Smooth muscle cell (in vitro differentiated cells): Measurements from ENCODE around the gene CAMK2G. TPM values are rescaled to one million over a fixed set of nuclear protein-coding genes. Genes with fewer than 3 reads are reported as not detected.
A peak's percentile ranks its signal among the peaks of the same experiment; 100 is the strongest.

Experiments used
- DNase-seq: peaks from one replicate; lab custom pipeline; 2025; ENCODE audit not compliant: unreplicated experiment; lab: John Stamatoyannopoulos, UW
- H2AFZ ChIP-seq: fragments of 200-600 bp; sonication (generic); 2 replicates; pipeline ENCODE4 v1.6.0; 2016; ENCODE audit warnings: antibody characterized with exemption, low read depth, mild to moderate bottlenecking
- H3F3A ChIP-seq: fragments of 200-600 bp; sonication (generic); 2 replicates; pipeline ENCODE4 v1.6.0; 2017; ENCODE audit warnings: antibody characterized with exemption, low read depth
- H3K27ac ChIP-seq: fragments of 200-600 bp; sonication (generic); 2 replicates; pipeline ENCODE4 v1.5.1; 2016; ENCODE audit warnings: low read depth, mild to moderate bottlenecking
- H3K27me3 ChIP-seq: fragments of 200-600 bp; sonication (generic); 2 replicates; pipeline ENCODE4 v1.6.1; 2016; ENCODE audit warnings: low read depth, mild to moderate bottlenecking
- H3K36me3 ChIP-seq: fragments of 200-600 bp; sonication (generic); 2 replicates; pipeline ENCODE4 v1.5.1; 2016; ENCODE audit warnings: low read depth
- H3K4me1 ChIP-seq: fragments of 200-600 bp; sonication (generic); 2 replicates; pipeline ENCODE4 v1.5.1; 2016; ENCODE audit warnings: low read depth
- H3K4me2 ChIP-seq: fragments of 200-600 bp; sonication (generic); 2 replicates; pipeline ENCODE4 v1.6.0; 2016; ENCODE audit warnings: mild to moderate bottlenecking
- H3K4me3 ChIP-seq: fragments of 200-600 bp; sonication (generic); 2 replicates; pipeline ENCODE4 v1.5.1; 2016; ENCODE audit warnings: mild to moderate bottlenecking
- H3K79me2 ChIP-seq: fragments of 200-600 bp; sonication (generic); 2 replicates; pipeline ENCODE4 v1.6.0; 2016; ENCODE audit warnings: low read depth, mild to moderate bottlenecking
- H3K9ac ChIP-seq: fragments of 200-600 bp; sonication (generic); 2 replicates; pipeline ENCODE4 v1.6.0; 2016; ENCODE audit warnings: low read depth
- H3K9me3 ChIP-seq: fragments of 200-600 bp; sonication (generic); replicated peaks from 2 replicates; pipeline ENCODE4 v1.5.1; 2016; ENCODE audit warnings: low read depth
- H4K20me1 ChIP-seq: fragments of 200-600 bp; sonication (generic); 2 replicates; pipeline ENCODE4 v1.6.0; 2016; ENCODE audit warnings: low read depth
- WGBS: methylation state at CpG from one replicate; pipeline ENCODE4 v1.1.7; 2016; ENCODE audit warnings: low lambda C conversion rate; 5-methylcytosine and 5-hydroxymethylcytosine counted together
- polyA plus RNA-seq: library from polyadenylated mRNA; unstranded; fragments of >200 nt; fragmentation: Nextera tagmentation; extraction: Ambion mirVana; gene quantifications from 2 replicates; pipeline ENCODE4 v1.2.1, GENCODE V29; 2016
- total RNA-seq: library from RNA; depleted of rRNA; stranded (reverse); fragments of >200 nt; gene quantifications from 2 replicates; pipeline ENCODE4 v1.2.3, GENCODE V29; 2014
- TF ChIP-seq, protein P1 (sequence below): fragments of 200-600 bp; sonication (generic); IDR thresholded peaks from 2 replicates; pipeline ENCODE4 v1.5.1; 2017; ENCODE audit warnings: borderline replicate concordance, mild to moderate bottlenecking, antibody characterized with exemption; ENCODE audit not compliant: insufficient read depth, poor library complexity, severe bottlenecking

Gene CAMK2G
- total and polyA plus RNA-seq, 2 experiments from 2014 or later, result 2.2 to 10.8 TPM

- H3F3A ChIP-seq, result peaks cover 22% of the 10 kb centered on the region
- H3K9me3 ChIP-seq, result no peaks in the 10 kb centered on the region
- 3% methylated on average over 34 of the region's 74 CpGs for WGBS
- no peaks in the 10 kb centered on the region for H3K79me2 ChIP-seq
- H4K20me1 ChIP-seq, result no peaks in the 10 kb centered on the region
- H3K27ac ChIP-seq, result no peak within 1 kb of the TSS
- peak within 1 kb of the TSS; percentile 99 for H3K4me2 ChIP-seq
- no peak for DNase-seq
- TF ChIP-seq, protein P1, sequence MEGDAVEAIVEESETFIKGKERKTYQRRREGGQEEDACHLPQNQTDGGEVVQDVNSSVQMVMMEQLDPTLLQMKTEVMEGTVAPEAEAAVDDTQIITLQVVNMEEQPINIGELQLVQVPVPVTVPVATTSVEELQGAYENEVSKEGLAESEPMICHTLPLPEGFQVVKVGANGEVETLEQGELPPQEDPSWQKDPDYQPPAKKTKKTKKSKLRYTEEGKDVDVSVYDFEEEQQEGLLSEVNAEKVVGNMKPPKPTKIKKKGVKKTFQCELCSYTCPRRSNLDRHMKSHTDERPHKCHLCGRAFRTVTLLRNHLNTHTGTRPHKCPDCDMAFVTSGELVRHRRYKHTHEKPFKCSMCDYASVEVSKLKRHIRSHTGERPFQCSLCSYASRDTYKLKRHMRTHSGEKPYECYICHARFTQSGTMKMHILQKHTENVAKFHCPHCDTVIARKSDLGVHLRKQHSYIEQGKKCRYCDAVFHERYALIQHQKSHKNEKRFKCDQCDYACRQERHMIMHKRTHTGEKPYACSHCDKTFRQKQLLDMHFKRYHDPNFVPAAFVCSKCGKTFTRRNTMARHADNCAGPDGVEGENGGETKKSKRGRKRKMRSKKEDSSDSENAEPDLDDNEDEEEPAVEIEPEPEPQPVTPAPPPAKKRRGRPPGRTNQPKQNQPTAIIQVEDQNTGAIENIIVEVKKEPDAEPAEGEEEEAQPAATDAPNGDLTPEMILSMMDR, result no peak
- peak within 1 kb of the TSS; percentile 42 for H3K9ac ChIP-seq
- peak within 1 kb of the TSS; percentile 60 for H3K4me3 ChIP-seq
- H3K27me3 ChIP-seq, result no peaks in the 10 kb centered on the region
- peak within 1 kb of the TSS; percentile 85 for H2AFZ ChIP-seq
- no peaks in the 10 kb centered on the region for H3K36me3 ChIP-seq
- H3K4me1 ChIP-seq, result peaks cover 27% of the 10 kb centered on the region
Measured at GRCh38 chr10:73910764-73911552, 36.6 kb upstream of the CAMK2G start, which contains the start of gene PLAU. Gene PLAU (plus strand): TSS chr10:73911132. CDS start chr10:73911556, 424 bp downstream.

DNA sequence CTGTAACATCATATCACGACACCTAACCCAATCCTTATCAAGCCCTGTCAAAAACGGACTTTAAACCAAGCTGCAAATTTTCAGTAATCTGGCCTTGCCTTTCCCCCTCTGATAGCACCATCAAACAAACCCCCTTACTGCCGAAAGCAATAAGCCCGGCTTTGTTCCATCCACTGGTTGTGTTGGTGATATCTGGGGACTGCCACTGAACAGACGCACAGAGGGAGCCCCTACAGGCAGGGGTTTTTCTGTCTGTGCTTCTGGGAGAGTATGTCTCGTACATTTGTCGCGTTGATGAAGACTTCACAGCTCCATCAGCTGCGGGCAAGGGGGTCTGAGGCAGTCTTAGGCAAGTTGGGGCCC lies 36.0 kb upstream of the CAMK2G start:
- no peaks in the 10 kb centered on the region for H3K79me2 ChIP-seq
- H3K4me3 ChIP-seq, result peak overlapping the region; percentile 60
- H2AFZ ChIP-seq, result peak overlapping the region; percentile 85
- peaks cover 22% of the 10 kb centered on the region for H3F3A ChIP-seq
- 17% methylated on average over 9 of the region's 9 CpGs for WGBS
- H3K4me2 ChIP-seq, result peak overlapping the region; percentile 99
- H4K20me1 ChIP-seq, result no peaks in the 10 kb centered on the region
- no peak overlapping the region for H3K9ac ChIP-seq
- no peak overlapping the region for H3K27ac ChIP-seq
- no peaks in the 10 kb centered on the region for H3K9me3 ChIP-seq
- no peaks in the 10 kb centered on the region for H3K27me3 ChIP-seq
- H3K36me3 ChIP-seq, result no peaks in the 10 kb centered on the region
- peaks cover 28% of the 10 kb centered on the region for H3K4me1 ChIP-seq
- no peak for DNase-seq
- TF ChIP-seq, protein P1, result no peak

DNA sequence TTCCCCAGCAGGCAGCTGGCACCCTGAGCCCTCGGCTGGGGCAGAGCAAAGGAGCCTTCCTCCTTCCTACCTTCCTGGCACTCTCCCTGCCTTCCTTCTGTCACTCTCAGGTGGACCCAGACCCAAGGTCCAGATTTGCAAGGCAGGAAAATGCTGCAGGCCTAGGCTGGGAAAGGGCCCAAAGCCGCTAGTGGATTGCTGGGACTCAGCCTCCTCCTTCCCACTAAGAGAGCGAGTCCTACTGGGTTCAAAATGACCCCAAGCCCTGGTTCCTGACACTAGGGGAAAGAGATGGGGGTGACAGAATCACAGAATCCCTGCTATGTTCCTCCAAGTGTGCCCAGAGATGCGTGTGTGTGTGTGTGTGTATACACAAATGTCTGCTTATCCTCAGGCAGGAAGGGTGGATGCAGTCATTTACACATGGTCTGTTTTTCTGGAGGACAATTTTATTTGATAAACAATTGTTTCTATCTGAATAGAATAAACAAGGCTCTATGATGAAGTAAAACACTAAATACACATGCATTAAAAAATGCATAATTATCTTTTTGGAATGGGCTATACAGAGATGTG lies 35.3 kb upstream of the CAMK2G start:
- Histone ChIP-seq H3K27me3 (no peaks in the 10 kb centered on the region), H3K4me2 (no peak overlapping the region), H3K4me3 (no peak overlapping the region), H3K36me3 (no peaks in the 10 kb centered on the region), H2AFZ (no peak overlapping the region), H3K9ac (no peak overlapping the region), H4K20me1 (no peaks in the 10 kb centered on the region), H3K9me3 (no peaks in the 10 kb centered on the region), H3K27ac (peak overlapping the region; percentile 85), H3F3A (peaks cover 22% of the 10 kb centered on the region), H3K4me1 (peaks cover 28% of the 10 kb centered on the region), H3K79me2 (no peaks in the 10 kb centered on the region)
- 70% methylated on average over 4 of the region's 4 CpGs for WGBS
- no peak for DNase-seq
- TF ChIP-seq, protein P1, result no peak
